Fibroblast of skin of scalp (primary cell): Measurements from ENCODE around the gene SAMHD1.
"Not testable (repeated sequence)": the region's sequence is repeated elsewhere in the genome, so short reads cannot be mapped to it uniquely, and the experiment has no call there.

Experiments used
- DNase-seq: peaks from one replicate; pipeline ENCODE4 v3.0.0-alpha.2; 2013

SAMHD1 gene

GRCh38 chr20:36908603-36909002 is 42.9 kb downstream of the SAMHD1 start:
- DNase-seq: no peak

GRCh38 chr20:36906086-36906485 is 45.4 kb downstream of the SAMHD1 start:
- DNase-seq: not testable (repeated sequence)

- not testable (repeated sequence) for DNase-seq
These were observed 45.9 kb downstream of the SAMHD1 start for GRCh38 chr20:36905566-36905965.

- no peak for DNase-seq
These were observed 46.8 kb downstream of the SAMHD1 start for GRCh38 chr20:36904690-36905089.

GRCh38 chr20:36895036-36895435 is 56.5 kb downstream of the SAMHD1 start:
- no peak for DNase-seq

GRCh38 chr20:36893801-36894200 is 57.7 kb downstream of the SAMHD1 start:
- no peak for DNase-seq

GRCh38 chr20:36891211-36891610 is 60.3 kb downstream of the SAMHD1 start:
- no peak for DNase-seq

- no peak for DNase-seq
These were observed 60.9 kb downstream of the SAMHD1 start for GRCh38 chr20:36890586-36890985.

- no peak for DNase-seq
These were observed 62.5 kb downstream of the SAMHD1 start for GRCh38 chr20:36888880-36889516.

GRCh38 chr20:36887752-36888090 is 63.8 kb downstream of the SAMHD1 start:
- peak; percentile 25 for DNase-seq

- peak; percentile 75 for DNase-seq
These were observed 64.4 kb downstream of the SAMHD1 start for GRCh38 chr20:36886859-36887751.

- no peak for DNase-seq
These were observed 66.2 kb downstream of the SAMHD1 start for GRCh38 chr20:36885356-36885755.

GRCh38 chr20:36883977-36884535 is 67.5 kb downstream of the SAMHD1 start:
- DNase-seq: no peak

- no peak for DNase-seq
These were observed 69.6 kb downstream of the SAMHD1 start for GRCh38 chr20:36881888-36882287.

- DNase-seq: no peak
These were observed 70.2 kb downstream of the SAMHD1 start for GRCh38 chr20:36881331-36881730.

GRCh38 chr20:36880741-36881250 is 70.7 kb downstream of the SAMHD1 start:
- DNase-seq: no peak

GRCh38 chr20:36878941-36879340 is 72.6 kb downstream of the SAMHD1 start:
- no peak for DNase-seq

- DNase-seq: no peak
These were observed 75.1 kb downstream of the SAMHD1 start for GRCh38 chr20:36876473-36876833.

- no peak for DNase-seq
These were observed 75.6 kb downstream of the SAMHD1 start, which contains the start of gene TLDC2 for GRCh38 chr20:36875702-36876472. Gene TLDC2, plus strand, starts transcription at chr20:36876138. Its CDS starts 37 bp downstream, at chr20:36876175.

- not testable (repeated sequence) for DNase-seq
These were observed 76.4 kb downstream of the SAMHD1 start for GRCh38 chr20:36875093-36875492.

- DNase-seq: no peak
These were observed 77.9 kb downstream of the SAMHD1 start for GRCh38 chr20:36873498-36874189.

GRCh38 chr20:36872852-36873251 is 78.7 kb downstream of the SAMHD1 start:
- DNase-seq: no peak
